H1 (cell line): ENCODE results near the gene STOML1. TPM values are rescaled to one million over a fixed set of nuclear protein-coding genes. Genes with fewer than 3 reads are reported as not detected.

Experiments
- ASH2L ChIP-seq: fragments of 200-600, 300-600 bp; sonication (generic); IDR thresholded peaks from one replicate; pipeline ENCODE4 v1.7.1; 2017; ENCODE audit warnings: low read length
- CBX8 ChIP-seq: fragments of 300-800, 300-1000 bp; sonication (generic); IDR thresholded peaks from 2 replicates; pipeline ENCODE4 v1.7.1; 2016; ENCODE audit warnings: low read depth, low read length, borderline replicate concordance
- HDAC2 ChIP-seq, 2 experiments: fragments of 300-600 bp in 1 of 2; sonication (generic) in 1 of 2; IDR thresholded peaks; 2 replicates each; pipeline ENCODE4 v1.6.1; 2011 to 2012; ENCODE audit warnings: low read depth in 2 of 2, low read length in 2 of 2, mild to moderate bottlenecking in 2 of 2, moderate library complexity in 2 of 2, borderline replicate concordance in 1 of 2, inconsistent platforms in 1 of 2
- JUN ChIP-seq: IDR thresholded peaks from 2 replicates; pipeline ENCODE4 v1.6.1; 2011; ENCODE audit warnings: low read depth, mild to moderate bottlenecking, improper control_type of control experiment, low read length
- MAFK ChIP-seq: IDR thresholded peaks from 2 replicates; pipeline ENCODE4 v1.6.1; 2012; ENCODE audit warnings: low read depth, mild to moderate bottlenecking, improper control_type of control experiment, low read length
- POLR2AphosphoS5 ChIP-seq: IDR thresholded peaks from 2 replicates; pipeline ENCODE4 v1.6.1; 2011; ENCODE audit warnings: low read depth, low read length
- RXRA ChIP-seq: IDR thresholded peaks from 2 replicates; pipeline ENCODE4 v1.6.1; 2011; ENCODE audit warnings: low read depth, mild to moderate bottlenecking, low read length, moderate library complexity; ENCODE audit not compliant: insufficient read depth
- SAP30 ChIP-seq: fragments of 300-600 bp; sonication (generic); IDR thresholded peaks from 2 replicates; pipeline ENCODE4 v1.7.1; 2012; ENCODE audit warnings: low read length, moderate library complexity, mild to moderate bottlenecking, inconsistent platforms; ENCODE audit not compliant: insufficient read depth, insufficient replicate concordance
- SIX5 ChIP-seq: IDR thresholded peaks from 2 replicates; pipeline ENCODE4 v1.6.1; 2011; ENCODE audit warnings: mild to moderate bottlenecking, low read depth, low read length
- SRF ChIP-seq: IDR thresholded peaks from 2 replicates; pipeline ENCODE4 v1.6.1; 2011; ENCODE audit warnings: mild to moderate bottlenecking, low read depth, low read length, moderate library complexity
- SUZ12 ChIP-seq: fragments of 200-600 bp; sonication (generic); IDR thresholded peaks from 2 replicates; pipeline ENCODE4 v1.6.1; 2012; ENCODE audit warnings: mild to moderate bottlenecking, inconsistent platforms, low read length, moderate library complexity, mixed read lengths
- TAF7 ChIP-seq: optimal IDR thresholded peaks from 2 replicates; pipeline ENCODE3; 2011; ENCODE audit warnings: low read depth, mild to moderate bottlenecking, inconsistent platforms, low read length, moderate library complexity, borderline replicate concordance
- TBP ChIP-seq: IDR thresholded peaks from 2 replicates; pipeline ENCODE4 v1.6.1; 2011; ENCODE audit warnings: low read depth, low read length, improper control_type of control experiment
- TCF12 ChIP-seq: IDR thresholded peaks from 2 replicates; pipeline ENCODE4 v1.6.1; 2011; ENCODE audit warnings: low read depth, mild to moderate bottlenecking, low read length
- TEAD4 ChIP-seq: IDR thresholded peaks from 2 replicates; pipeline ENCODE4 v1.6.1; 2012; ENCODE audit warnings: low read depth, low read length, inconsistent platforms, mixed read lengths
- YY1 ChIP-seq: IDR thresholded peaks from 2 replicates; pipeline ENCODE4 v1.6.1; 2011; ENCODE audit warnings: low read depth, mild to moderate bottlenecking, low read length
- polyA plus RNA-seq, 7 experiments: library from polyadenylated mRNA; depleted of rRNA in 3 of 7; stranded (reverse) in 5 of 7; unstranded in 2 of 7; fragments of >200 nt in 5 of 7; fragments of 200-250 nt in 2 of 7; gene quantifications; 1 replicate in 5 of 7; 2 replicates in 1 of 7; 4 replicates in 1 of 7; pipeline versions ENCODE4 v1.2.1 to v1.2.3, GENCODE V29; 2011 to 2013; ENCODE audit warnings: missing spikeins in 2 of 7, mixed read lengths in 2 of 7
- total RNA-seq: library from RNA; stranded (reverse); fragmentation: NEBNext Ultra II Directional; extraction: Animal tissue kit (Norgen Biotek cat#: 25700); gene quantifications from 2 replicates; pipeline ENCODE4 v1.2.1, GENCODE V29; 2021

Gene STOML1
- total and polyA plus RNA-seq, 2 of the 8 experiments (the other 6 are each of a cell fraction or from before 2014, with no cell fraction given) = 2.6 to 3.2 TPM

DNA sequence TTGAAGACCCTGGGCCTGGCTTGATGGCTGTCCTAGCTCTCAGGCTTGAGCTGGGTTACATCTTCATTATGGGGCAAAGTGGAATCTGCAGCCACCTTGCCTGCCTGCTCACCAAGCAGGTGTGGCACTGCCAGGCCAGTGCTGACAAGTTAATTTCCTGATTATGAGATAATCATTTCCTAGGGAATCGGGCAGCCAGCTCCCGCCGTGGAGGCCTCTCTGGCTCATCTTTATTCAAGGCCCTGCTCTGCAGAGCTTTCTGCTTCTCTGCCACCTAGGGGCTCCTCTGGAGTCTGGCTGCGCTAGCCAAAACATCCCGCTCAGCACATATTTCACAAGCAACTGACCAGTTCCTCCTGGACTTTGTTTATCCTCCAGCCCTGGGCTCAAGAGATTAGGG, 55.9 kb downstream of the STOML1 start (continued):
- no peak for TF ChIP-seq ASH2L
- no peak for TF ChIP-seq SRF
- no peak for TF ChIP-seq POLR2AphosphoS5
- TF ChIP-seq TAF7 = no peak
- TF ChIP-seq SIX5 = no peak
- TF ChIP-seq HDAC2 (IDR thresholded peaks at IDR 0.05; ENCODE audit: borderline replicate concordance in 1 of 2, low read depth in 2 of 2, low read length in 2 of 2) = no peak
- no peak for TF ChIP-seq SUZ12
- no peak for TF ChIP-seq TCF12
- no peak for TF ChIP-seq SAP30
- no peak for TF ChIP-seq YY1
- TF ChIP-seq TBP = no peak
- TF ChIP-seq CBX8 = no peak
- TF ChIP-seq JUN = no peak
- no peak for TF ChIP-seq TEAD4
- TF ChIP-seq MAFK = peak; percentile 60; the same call in 1 of the 2 replicates
- TF ChIP-seq RXRA = no peak
